Midbrain (tissue), 1 donor: ENCODE data around the gene FER1L5.

Experiments
- DNase-seq: peaks from one replicate; lab custom pipeline; 2025; lab: John Stamatoyannopoulos, UW

Gene FER1L5

DNA sequence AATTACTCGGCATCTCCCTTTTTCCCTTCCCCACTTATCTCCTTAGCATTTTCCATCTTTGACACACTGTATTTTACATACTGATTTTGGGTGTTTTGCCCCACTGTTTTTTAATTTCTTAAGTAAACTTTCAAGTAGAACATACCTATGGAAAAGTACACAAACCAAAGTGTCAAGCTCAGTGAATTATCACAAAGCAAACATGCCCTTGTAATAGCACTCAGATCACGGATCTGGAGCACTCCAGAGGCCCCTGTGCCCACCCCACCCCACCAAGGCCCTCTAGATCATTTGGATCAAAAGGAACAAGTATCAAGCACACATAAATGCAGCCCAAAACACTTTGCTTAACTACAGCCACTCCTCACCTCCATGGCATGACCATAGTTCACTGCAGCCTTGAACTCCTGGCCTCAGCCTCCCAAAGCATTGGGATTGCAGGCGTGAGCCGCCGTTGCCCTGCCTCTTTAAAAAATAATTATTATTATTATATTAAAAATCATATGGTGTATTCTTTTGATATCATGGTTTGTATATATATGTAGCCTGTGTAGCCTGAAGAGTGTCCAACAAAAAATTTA, 38.1 kb downstream of the FER1L5 start:
- DNase-seq = no peak

DNA sequence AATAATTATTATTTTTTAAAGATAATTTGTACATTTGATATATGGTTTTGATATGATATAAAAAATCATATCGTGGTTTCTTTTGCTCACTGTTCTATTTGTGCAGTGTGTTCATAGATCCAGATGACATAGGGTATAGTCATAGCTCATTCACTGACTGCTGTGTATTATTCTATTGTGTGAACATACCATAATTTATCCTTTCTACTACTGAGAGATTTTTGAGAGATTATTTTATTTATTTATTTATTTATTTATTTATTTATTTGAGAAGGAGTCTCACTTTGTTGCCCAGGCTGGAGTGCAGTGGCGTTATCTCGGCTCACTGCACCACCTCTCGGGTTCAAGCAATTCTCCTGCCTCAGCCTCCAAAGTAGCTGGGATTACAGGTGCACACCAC, 39.0 kb downstream of the FER1L5 start:
- no peak for DNase-seq

DNA sequence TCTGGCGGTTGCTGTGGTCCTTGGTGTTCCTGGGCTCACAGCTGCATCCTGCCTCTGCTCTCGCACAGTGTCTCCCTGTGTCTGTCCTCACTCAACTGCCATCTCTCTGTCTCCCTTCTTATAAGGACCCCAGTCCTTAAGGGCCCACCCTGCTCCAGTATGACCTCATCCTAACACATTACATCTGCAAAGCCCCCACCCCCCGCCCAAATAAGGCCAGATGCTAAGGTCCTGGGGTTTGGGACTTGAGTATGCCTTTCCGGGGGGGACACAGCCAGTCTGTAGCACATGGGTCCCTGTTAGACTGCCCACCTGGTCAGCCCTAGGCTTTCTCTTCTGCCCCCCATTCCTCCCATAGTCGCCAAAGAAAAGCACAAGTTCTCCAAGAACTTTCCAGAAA, 40.7 kb downstream of the FER1L5 start:
- DNase-seq = no peak

DNA sequence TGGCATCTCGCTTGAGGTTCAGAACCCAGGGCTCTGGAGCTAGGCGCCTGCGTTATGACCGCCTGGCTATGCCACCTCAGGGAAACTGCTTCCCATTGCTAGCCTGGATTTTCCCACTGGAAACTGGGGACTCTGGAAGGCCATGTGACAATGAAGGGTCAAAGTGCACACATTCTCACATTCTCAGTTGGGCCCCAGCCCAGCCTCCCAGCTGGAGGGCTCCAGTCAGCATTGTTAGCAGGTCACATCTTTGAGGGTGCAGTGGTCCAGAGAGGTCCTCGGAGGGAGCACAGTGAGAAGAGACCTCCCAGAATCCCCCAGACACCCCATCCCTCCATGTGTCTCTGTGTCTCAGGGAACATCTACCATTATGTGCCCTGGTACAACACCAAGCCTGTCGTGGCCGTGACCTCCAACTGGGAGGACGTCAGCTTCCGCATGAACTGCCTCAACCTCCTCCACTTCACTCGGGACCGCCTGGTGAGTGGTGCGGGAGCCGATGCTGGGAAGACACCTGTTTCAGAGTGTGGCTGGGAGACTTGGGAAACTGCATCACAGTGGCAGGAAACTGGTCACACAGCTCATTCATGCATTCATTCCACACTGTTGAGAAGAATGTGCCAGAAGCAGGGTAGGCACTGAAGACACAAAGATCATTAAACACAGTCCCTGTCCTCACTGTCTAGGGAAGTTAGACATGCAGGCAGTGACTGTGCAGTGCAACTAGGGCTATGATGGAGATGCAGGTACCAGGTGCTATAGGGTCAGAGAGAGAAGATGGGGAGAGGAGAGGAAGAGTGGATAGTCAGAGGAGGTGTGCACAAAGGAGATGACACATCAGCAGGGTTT, 41.6 kb downstream of the FER1L5 start:
- DNase-seq = no peak

DNA sequence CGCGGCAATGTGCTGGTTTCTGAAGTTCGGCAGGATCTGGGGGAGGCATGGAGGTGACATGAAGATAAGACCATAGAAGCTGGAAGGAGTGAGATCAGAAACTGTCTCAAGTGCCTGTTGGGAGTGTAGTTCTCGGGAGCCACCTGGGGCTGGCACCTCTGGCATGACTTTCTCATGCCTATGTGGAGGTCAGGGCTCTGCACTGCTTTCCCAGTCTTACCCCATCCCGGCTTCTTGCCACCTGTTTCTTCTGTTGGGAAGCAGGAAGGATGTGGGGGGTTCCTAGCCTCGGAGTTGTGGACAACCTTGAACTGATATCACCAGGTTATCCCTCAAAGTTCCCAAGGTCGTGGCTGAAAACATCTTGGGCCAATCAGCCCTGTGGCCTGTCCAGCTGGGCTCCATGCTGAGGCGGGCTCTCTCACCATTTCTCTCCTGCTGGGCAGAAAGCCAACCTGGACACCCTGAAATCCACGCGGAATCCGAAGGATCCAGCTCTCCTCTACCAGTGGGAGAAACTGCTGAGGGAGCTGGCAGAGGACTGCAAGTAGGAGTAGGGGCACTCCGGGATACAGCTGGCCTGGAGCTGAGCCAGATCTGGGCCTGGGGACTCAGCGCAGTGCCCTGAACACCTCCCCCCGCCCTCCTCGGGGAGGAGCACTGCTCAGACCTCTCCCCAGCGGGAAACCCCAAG, 42.5 kb downstream of the FER1L5 start:
- no peak for DNase-seq

DNA sequence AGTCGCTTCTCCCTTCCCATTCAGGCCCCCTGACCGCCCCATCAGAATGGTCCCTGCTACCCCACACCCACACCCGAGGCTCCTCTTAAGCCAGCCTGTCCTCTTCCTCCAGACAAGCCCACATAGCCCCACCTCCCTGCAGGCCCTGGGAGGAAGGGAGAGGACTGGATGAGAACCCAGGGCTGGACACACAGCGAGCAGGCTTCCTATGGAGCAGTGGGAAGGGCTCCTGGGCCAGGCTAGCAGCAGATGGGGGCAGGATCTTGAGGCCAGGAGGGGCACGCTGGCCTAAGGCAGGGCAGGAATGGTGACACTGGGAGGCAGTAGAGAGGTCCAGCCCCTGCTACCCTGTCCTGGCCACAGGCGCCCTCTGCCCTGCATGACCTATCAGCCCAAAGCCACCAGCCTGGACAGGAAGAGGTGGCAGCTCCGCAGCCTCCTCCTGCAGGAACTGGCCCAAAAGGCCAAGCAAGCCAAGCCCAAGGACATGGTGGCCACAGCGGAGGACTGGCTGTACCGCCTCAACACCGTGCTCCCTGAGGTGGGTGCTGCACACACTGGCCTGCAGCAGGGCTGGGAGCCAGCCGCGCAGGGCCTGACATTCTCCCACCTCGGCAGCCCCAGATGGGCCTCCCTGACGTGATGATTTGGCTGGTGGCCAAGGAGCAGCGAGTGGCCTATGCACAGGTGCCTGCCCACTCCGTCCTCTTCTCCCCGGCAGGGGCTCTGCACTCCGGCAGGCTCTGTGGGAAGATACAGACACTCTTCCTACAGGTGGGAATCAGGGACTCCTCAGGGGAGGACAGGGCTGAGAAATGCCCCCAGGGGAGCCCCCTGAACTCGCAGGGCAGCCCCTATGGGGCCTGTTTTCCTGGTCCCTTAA, 43.3 kb downstream of the FER1L5 start:
- no peak for DNase-seq

DNA sequence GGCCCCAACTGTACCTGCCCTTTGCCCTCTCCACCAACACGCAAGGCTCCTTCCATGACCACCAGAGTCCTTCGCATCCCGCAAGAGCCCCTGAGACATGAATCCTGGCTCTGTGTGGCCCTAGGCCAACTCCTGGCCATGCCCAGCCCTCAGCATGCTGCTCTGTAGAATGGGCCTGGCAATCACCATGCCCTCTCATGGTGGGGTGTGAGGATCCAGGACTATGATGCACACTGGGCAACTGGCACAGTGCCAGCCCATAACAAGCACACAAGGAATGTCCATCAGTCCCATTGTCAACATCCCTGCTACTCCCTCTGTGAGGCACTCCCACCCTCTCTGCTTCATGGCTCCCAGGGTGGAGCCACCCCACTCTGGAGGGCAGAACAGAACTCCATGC, 44.7 kb downstream of the FER1L5 start:
- DNase-seq = no peak

DNA sequence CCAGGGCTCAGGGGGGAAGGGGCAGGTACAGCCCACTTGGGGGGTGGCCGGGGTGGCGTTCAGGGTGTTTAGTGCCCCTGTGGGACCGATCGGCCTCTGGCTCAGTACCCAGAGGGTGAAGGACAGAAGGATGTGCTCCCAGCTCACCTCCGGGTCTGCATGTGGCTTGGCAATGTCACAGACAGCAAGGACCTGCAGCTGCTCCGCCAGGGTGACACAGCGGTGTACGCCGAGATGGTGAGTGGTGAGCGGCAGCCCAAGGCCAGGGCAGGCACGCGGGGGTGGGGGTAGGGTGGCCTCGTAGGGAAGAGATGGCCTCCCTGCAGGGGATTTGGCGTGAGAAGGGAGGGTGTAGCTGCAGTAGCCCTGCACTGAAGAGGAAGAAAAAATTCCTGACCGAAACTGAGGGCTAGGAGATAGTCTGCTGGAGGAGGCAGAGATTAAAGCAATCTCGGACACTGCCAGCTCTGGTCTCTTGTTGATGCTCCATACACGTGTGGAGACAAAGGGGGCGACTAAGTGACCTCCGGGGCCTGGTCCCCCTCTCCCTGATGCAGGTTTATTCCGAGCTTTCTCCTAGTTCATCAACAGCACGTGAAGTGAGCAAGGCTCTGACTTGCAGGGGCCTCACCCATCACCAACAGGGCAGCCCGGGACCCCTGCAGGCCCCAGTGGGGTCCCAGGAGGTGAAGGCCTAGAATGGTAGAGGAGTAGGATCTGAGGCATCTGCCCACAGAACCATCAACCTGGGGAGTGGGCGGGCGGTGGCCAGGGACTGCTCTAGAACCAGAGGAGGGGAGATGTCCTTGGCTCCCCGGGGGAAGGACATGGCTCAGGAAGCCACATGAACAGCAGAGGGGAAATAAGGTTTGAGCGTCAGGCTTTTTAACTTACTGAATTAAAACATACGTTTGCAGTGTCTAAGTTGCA, 45.4 kb downstream of the FER1L5 start:
- no peak for DNase-seq

DNA sequence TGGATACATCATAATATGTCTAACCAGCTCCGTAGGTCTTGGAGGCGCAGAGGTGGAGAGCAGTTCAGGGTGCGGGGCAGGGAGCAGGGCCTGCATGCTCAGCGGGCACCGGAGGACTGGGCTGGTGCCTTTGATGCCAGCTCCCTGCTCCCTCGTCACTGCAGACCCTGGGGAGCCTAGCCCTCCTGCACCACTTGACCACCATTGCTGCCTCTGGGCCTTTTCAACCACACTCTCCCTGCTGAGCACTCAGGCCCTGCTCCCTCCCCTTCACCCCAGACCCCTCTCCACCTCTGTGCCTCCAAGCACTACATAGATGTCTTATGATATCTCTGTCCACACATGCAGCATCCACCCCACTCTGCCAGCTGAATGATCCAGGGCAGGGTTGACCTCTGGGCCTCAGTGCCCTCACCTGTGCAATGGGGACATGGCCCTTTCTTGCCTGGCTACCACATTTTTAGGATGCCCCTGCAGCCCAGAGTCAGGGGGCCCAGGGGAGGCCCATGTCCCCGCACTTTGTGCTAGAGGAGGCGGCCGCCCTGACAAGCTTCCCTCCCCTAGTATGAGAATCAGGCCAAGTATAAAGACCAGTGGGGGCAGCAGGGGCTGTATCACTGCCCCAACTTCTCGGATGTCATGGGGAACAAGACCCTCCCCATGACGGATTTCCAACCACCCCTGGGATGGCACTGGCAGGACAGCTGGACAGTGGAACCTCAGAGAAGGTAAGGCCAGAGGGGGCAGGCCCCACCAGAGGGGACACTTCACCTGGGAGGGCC, 46.3 kb downstream of the FER1L5 start:
- DNase-seq = no peak

DNA sequence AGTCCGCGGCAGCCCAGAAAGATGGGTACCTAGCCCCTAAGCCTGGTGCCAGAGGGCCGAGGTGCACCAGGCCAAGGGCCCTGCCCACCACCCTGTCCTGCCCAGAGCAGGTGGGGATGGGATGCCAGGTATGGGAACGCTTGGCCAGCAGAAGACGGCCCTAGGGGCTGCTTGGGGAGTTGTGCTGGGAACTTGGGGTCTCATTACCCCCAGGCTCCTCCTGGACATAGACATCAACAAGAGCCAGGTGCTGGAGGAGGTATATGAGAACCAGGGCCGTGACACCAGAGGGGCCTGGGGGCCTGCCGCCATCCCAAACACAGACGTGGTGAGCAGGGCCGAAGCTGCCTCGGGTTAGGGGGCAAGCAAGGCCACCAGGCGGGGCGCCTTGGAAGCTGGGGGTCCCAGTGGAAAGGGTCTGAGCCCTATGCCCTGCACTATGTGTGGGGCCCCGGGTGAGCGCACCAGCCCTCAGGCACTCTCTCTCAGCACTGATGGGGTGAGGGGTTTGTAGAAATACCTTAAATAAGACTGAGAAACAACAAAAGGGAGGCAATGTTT, 46.9 kb downstream of the FER1L5 start:
- DNase-seq = no peak

DNA sequence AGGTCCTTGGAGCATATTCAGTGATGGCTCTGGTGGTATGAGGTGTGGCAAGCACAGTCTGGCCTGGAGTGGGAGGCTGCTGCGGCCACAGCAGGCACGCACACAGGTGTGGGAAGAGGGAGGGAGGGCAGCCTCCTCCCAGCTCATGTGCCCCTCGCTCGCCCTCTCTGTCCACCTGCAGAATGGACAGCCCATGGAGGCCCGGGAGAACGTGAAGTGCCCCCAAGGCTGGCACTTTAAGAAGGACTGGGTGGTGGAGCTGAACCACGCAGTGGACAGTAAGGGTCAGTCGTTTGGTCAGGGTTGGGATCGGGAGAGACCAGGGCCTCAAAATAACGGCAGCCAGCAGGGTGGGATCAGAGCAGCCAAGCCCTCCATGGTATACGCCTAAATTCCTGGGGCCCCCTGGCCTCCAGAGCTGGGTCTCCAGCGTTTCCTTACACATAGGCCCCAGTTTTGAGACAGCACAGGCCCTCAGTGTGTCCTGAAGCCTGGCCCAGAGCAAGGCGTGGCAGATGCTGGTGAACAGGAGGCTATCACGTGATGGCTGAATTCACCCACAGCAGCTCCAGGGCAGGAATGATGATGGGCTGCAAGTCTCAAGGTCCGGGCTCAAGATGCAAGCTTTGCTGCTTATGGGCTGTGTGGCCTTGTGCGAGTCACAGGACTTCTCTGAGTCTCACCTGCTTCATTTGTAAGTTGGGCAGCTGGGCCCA, 47.9 kb downstream of the FER1L5 start:
- DNase-seq = no peak

DNA sequence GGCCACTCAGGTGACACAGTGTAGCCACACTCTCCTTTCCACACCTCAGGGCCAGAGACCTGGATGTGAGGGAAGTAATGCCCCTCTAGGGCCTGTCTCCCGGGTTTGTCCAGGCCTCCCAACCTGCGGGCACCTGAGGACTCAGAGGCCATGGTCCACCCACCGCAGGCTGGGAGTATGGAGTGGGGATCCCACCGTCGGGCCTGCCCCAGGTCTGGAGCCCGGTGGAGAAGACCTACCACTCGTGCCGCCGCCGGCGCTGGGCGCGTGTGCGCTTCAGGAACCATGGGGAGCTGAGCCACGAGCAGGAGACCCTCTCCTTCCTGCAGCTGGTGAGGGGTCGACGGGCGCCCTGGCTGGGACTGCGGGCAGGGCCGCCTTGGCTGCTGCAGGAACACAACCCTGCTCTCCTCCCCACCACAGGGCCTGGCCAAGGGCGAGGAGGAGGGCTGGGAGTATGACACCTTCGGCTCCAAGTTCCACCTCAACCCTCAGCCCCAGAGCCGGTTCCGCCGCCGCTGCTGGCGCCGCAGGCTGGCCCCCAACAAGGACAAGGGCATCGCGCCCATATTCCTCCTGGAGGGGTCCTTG, 48.6 kb downstream of the FER1L5 start:
- DNase-seq = no peak

DNA sequence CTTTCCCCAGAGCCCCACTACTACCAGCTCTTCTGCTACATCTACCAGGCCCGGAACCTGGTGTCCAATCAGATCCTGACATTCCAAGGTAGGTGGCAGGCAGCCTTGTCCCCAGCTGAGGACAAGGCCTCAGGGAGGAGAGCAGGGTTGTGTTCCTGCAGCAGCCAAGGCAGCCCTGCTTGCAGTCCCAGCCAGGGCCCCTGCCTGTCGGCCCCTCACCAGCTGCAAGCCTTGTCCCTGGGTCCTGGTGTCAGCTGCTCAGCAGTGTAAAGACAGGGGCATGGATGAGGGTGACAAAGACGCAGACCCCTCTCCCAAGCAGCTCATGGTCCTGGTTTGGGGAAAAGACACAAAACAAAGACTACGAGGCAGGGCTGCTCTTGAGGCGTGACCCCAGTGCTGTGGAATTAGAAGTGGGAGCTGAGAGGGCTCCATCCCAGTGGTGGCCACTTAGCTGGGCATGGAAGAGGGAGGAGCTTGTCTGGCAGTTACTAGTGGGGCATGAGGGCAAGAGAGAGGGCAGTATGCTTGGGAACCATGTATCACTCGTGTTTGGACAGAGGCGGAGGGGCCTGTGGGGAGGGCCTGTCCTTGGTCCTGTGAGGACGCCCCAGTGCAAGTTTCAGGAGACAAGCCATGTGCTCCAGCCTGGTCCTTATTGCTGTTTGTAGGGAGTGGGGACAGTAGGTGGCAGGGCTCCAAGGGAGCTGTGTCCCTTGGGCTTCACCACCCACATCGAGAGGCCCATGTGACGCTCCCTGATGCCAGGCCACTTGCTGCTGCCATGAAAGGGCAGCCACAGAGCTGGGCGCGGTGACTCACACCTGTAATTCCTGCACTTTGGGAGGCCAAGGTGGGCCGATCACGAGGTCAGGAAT, 49.8 kb downstream of the FER1L5 start:
- no peak for DNase-seq

DNA sequence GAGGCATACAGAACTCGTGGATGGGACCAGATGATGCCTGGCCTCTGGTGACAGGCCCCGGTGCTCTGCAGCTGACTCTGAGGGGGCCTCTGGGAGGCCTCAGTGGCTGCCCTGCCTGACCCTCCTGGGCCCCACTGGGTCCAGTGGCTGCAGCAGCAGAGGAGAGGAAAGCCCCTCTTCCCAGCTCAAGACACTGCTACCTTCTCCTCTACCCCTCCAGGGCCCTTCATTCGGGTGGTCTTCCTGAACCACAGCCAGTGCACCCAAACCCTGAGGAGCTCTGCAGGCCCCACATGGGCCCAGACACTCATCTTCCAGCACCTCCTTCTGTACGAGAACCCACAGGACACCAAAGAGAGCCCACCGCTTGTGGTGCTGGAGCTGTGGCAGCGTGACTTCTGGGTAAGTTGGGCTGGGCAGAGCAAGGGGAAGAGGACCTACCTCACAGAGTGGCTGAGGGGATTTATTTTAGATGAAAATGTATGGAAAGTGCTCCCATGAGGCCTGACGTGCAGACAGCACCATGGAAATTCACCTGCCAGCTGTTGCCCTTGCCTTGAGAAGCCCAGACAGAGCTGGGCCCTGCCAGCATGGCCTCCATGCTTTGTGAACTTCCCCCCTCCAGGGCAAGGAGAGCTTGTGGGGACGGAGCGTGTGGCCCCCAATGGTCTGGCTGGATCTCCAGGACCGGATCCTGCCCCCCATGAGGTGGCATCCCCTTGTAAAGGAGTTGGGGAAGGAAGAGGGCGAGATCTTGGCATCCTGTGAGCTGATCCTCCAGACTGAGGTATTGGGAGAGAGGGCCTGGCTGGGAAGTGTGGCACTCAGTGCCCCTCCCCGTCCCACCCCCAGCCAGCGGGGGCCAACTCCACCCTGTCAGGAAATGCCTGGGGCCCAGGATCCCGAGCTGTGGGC, 51.0 kb downstream of the FER1L5 start:
- DNase-seq = no peak

DNA sequence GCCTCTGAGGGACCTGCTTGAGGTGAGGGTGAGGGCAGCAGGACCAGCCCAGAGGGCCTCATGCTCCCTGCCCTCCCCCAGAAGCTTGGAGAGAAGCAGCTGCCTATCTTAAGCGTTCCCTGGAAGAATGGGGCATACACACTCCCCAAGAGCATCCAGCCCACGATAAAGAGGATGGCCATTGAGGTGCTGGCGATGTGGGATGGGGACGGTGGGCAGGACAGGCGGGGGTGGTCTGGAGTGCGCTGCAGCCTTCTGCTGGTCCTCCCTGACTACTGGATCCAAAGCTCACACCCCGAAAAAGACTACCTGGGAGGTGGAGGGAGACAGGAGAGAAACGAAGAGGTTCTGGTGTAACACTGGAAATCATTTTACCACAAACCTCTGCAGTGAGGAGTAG, 51.7 kb downstream of the FER1L5 start:
- no peak for DNase-seq

DNA sequence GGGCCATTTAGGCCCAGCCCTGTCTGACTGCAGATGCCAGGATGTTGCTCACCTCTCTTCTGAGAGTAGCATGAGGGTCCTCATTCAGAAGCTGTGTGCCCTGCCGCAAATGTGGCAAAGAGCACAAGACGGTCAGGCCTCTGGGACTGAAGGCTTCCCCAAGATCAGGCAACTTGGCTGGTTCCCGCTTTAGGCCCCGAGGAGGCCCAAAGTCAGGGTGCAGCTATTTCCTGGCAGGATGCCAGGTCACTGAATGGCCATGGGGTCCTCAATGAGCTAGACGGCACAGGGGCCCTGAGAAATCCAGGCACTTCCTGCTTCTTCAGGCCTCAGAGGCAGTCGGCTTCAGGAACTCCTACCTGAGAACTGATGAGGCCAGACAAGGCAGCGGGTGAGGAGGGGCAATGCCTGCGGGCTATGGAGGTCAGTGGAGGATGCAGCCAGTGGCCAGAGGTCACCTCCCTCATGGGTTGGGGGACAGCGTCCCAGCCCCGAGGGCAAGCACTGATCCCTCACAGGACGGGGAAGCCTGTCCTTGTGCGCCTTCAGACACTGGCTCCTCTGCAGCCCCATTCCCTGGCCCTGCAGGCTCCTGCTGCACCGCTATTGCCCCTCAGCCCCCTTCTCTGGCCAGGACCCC, 52.4 kb downstream of the FER1L5 start:
- DNase-seq = no peak
